HepG2 (cell line): ENCODE measurements around the gene EPHA10. TPM values are rescaled to one million over a fixed set of nuclear protein-coding genes. Genes with fewer than 3 reads are reported as not detected.

Experiments used
- ATAC-seq: fragments of 200-7000 bp; cut with Tn5 transposase; 3 replicates; pipeline ENCODE4 v1.9.1; 2020; ENCODE audit warnings: mild to moderate bottlenecking, moderate library complexity
- BruUV-seq: library from RNA; stranded (reverse); fragments of 400-500 nt; replicated peaks from 2 replicates; lab custom pipeline; 2021; lab: Mats Ljungman, UMichigan
- CTCF ChIA-PET: fragments of 300-600 bp; formaldehyde crosslinking; extraction: SDS; loops from one replicate; lab custom pipeline; 2021; ENCODE audit warnings: low total read pairs, inconsistent platforms, low intra/inter-chr PET ratio; lab: Yijun Ruan, JAX
- POLR2A ChIA-PET: fragments of 350-600 bp; sonication (Branson Sonifier 250); formaldehyde crosslinking; loops from one replicate; lab custom pipeline; 2020; ENCODE audit warnings: antibody characterized with exemption, inconsistent platforms; lab: Yijun Ruan, JAX
- DNase-seq: peaks from one replicate; pipeline ENCODE4 v3.0.0-alpha.2; 2015; ENCODE audit warnings: low spot score
- FAIRE-seq: peaks from 3 replicates; lab custom pipeline; 2011; peaks lifted over from hg19 to GRCh38; lab: Jason Lieb, UNC
- H2AFZ ChIP-seq: one replicate; pipeline ENCODE4 v1.6.1; 2011; ENCODE audit warnings: low read length, inconsistent platforms
- H3K27ac ChIP-seq: fragments of 300-600 bp; 3 replicates; pipeline ENCODE4 v1.8.0; 2011; ENCODE audit warnings: mixed run types, mild to moderate bottlenecking, mixed read lengths, low read length, inconsistent platforms; ENCODE audit not compliant: insufficient read depth; ENCODE audit errors: extremely low read length
- H3K27me3 ChIP-seq, 2 experiments: fragments of 200-600 bp in 1 of 2; 2 replicates in 1 of 2; 3 replicates in 1 of 2; pipeline versions ENCODE4 v1.6.0 to v1.8.0; 2011; ENCODE audit warnings: low read length in 2 of 2, mild to moderate bottlenecking in 2 of 2, moderate library complexity in 2 of 2, inconsistent platforms in 1 of 2; ENCODE audit not compliant: insufficient read depth in 2 of 2, control insufficient read depth in 1 of 2
- H3K36me3 ChIP-seq, 2 experiments: fragments of 200-600 bp in 1 of 2; replicated peaks in 1 of 2; 2 replicates in 1 of 2; 3 replicates in 1 of 2; pipeline versions ENCODE4 v1.5.1 to v1.8.0; 2011; ENCODE audit warnings: low read length in 2 of 2, inconsistent platforms in 1 of 2; ENCODE audit not compliant: insufficient read depth in 2 of 2, control insufficient read depth in 1 of 2
- H3K4me1 ChIP-seq: 2 replicates; pipeline ENCODE4 v1.5.1; 2012; ENCODE audit warnings: low read length, inconsistent platforms; ENCODE audit not compliant: insufficient read depth
- H3K4me2 ChIP-seq: 2 replicates; pipeline ENCODE4 v1.6.0; 2011; ENCODE audit warnings: low read depth, low read length, inconsistent platforms
- H3K4me3 ChIP-seq, 3 experiments: fragments of 200-600 bp in 1 of 3; sonication (generic), shearing (Covaris generic) in 1 of 3; replicated peaks in 1 of 3; 2 replicates each; pipeline ENCODE4 v1.5.1; 2011 to 2016; ENCODE audit warnings: low read length in 3 of 3, inconsistent platforms in 2 of 3, low read depth in 2 of 3, mild to moderate bottlenecking in 2 of 3, control low read depth in 1 of 3, mixed read lengths in 1 of 3; ENCODE audit not compliant: insufficient read depth in 1 of 3
- H3K79me2 ChIP-seq: one replicate; pipeline ENCODE4 v1.6.1; 2011; ENCODE audit warnings: low read length, inconsistent platforms; ENCODE audit not compliant: insufficient read depth
- H3K9ac ChIP-seq: 2 replicates; pipeline ENCODE4 v1.6.0; 2011; ENCODE audit warnings: mild to moderate bottlenecking, low read depth, low read length, inconsistent platforms; ENCODE audit not compliant: insufficient read depth
- H3K9me3 ChIP-seq: 2 replicates; pipeline ENCODE4 v1.5.1; 2012; ENCODE audit warnings: mild to moderate bottlenecking, low read length
- H4K20me1 ChIP-seq: 2 replicates; pipeline ENCODE4 v1.6.0; 2011; ENCODE audit warnings: inconsistent platforms, mild to moderate bottlenecking, low read length, moderate library complexity; ENCODE audit not compliant: insufficient read depth
- FOXC1 ChIP-seq: sonication (generic); formaldehyde crosslinking; IDR thresholded peaks from 2 replicates; pipeline ENCODE4 v1.8.0; 2022; ENCODE audit warnings: mild to moderate bottlenecking, missing genetic modification reagents, borderline replicate concordance
- HNF4G ChIP-seq, 2 experiments: sonication (generic) in 1 of 2; formaldehyde crosslinking in 1 of 2; IDR thresholded peaks; 2 replicates each; pipeline versions ENCODE4 v1.4.0 to v1.6.1; 2011 to 2020; ENCODE audit warnings: borderline replicate concordance in 2 of 2, low read depth in 2 of 2, mild to moderate bottlenecking in 2 of 2, low read length in 1 of 2, missing genetic modification reagents in 1 of 2, moderate library complexity in 1 of 2
- NCOA5 ChIP-seq: sonication (generic); formaldehyde crosslinking; IDR thresholded peaks from 2 replicates; pipeline ENCODE4 v1.4.0; 2020; ENCODE audit warnings: missing genetic modification reagents
- TRIM24 ChIP-seq: sonication (generic); formaldehyde crosslinking; IDR thresholded peaks from 2 replicates; pipeline ENCODE4 v1.8.0; 2022; ENCODE audit warnings: mild to moderate bottlenecking, missing genetic modification reagents
- ZNF761 ChIP-seq: sonication (generic); formaldehyde crosslinking; conservative IDR thresholded peaks from 2 replicates; pipeline ENCODE4 v1.4.0; 2020; ENCODE audit warnings: mild to moderate bottlenecking, missing genetic modification reagents
- ZSCAN25 ChIP-seq: sonication (generic); formaldehyde crosslinking; IDR thresholded peaks from 2 replicates; pipeline ENCODE4 v1.8.0; 2022; ENCODE audit warnings: mild to moderate bottlenecking, missing genetic modification reagents
- WGBS: methylation state at CpG from one replicate; pipeline ENCODE4 v1.1.6; 2017; ENCODE audit warnings: low lambda C conversion rate; 5-methylcytosine and 5-hydroxymethylcytosine counted together
- in situ Hi-C: cut with HindIII; loops from 2 replicates; pipeline ENCODE4 v1.10.0; 2017; ENCODE audit warnings: low pct_unique_long_range_greater_than_20kb; ENCODE audit not compliant: extremely low pct_ligation_motif_present
- intact Hi-C: fragments of 100-400 bp; cut with micrococcal nuclease; formaldehyde crosslinking; loops from one replicate; pipeline ENCODE4 v1.10.0; 2022; ENCODE audit not compliant: unreplicated experiment
- polyA plus RNA-seq, 8 experiments: library from polyadenylated mRNA; depleted of rRNA in 3 of 8; stranded (reverse) in 7 of 8; unstranded in 1 of 8; fragments of >200 nt; fragmentation: Illumina TruSeq in 4 of 8; extraction: Trizol in 4 of 8; gene quantifications; 2 replicates each; pipeline versions ENCODE4 v1.2.1 to v1.2.3, GENCODE V29; 2011 to 2016; ENCODE audit warnings: low read depth in 4 of 8, missing spikeins in 1 of 8, mixed read lengths in 1 of 8; ENCODE audit not compliant: insufficient read depth in 1 of 8
- total RNA-seq, 5 experiments: library from RNA; depleted of rRNA; stranded (reverse); fragments of >200 nt; fragmentation: Illumina TruSeq; extraction: Trizol; gene quantifications; 2 replicates each; pipeline ENCODE4 v1.2.3, GENCODE V29; 2016; ENCODE audit warnings: low read depth in 1 of 5
- TF ChIP-seq, protein P1 (sequence below): IDR thresholded peaks from 2 replicates; pipeline ENCODE4 v1.6.1; 2016; ENCODE audit warnings: low read depth, borderline replicate concordance
- TF ChIP-seq, protein P2 (sequence below): sonication (generic); formaldehyde crosslinking; IDR thresholded peaks from 2 replicates; pipeline ENCODE4 v1.5.1; 2020; ENCODE audit warnings: mild to moderate bottlenecking, missing genetic modification reagents, moderate library complexity

The EPHA10 gene
- total and polyA plus RNA-seq, 2 of the 13 experiments (the other 11 are each of a cell fraction or from before 2014, with no cell fraction given), result 0.11 to 0.58 TPM

DNA sequence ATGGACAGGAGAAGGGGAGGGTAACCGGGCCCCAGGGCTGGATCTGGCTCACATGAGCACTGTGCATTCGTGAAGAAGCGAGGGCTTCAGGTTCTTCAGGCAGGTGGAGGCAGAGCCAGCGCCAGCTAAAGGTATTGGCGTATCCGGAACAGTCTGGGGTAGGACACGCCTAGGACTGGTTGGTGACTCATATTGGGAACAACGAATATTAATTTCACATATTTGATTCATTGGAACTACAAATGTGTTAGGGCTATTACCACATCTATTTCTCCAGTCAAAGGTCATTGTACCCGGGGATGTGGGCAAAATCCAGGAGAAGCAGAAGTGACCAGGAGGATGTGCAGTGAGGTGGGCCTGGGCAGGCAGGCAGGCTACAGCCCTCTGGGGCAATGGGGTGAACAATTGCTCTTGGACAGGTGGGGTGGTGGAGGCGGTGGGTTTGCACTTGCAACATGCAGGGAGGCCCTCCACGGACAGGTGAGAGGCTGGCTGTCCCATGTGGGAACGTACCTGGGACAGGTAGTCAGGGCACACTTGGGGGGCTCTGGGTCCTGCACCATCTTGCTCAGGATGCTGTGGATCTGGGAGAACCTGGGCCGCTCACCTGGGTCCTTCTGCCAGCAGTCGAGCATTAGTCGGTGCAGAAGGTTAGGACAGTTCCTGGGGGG lies 45.9 kb downstream of the EPHA10 start:
- CTCF ChIA-PET, result no interaction called here
- Histone ChIP-seq H3K4me3 (peak overlapping the region in 1 of 3 experiments; percentile 40; a peak in 1 of 6 replicates), H3K36me3 (no peaks in the 10 kb centered on the region), H3K9me3 (no peaks in the 10 kb centered on the region), H3K4me1 (peaks cover 70% of the 10 kb centered on the region), H3K27me3 (peaks cover 5 to 15% of the 10 kb centered on the region in 2 experiments; a peak in 4 of 5 replicates)
- POLR2A ChIA-PET, result interaction anchor here (1.7 kb wide), 1 partner anchor 29 kb away, joined by 4 read pairs; a partner anchor contains a TSS
- FAIRE-seq (no peak), DNase-seq (no peak)
- no peak for TF ChIP-seq ZSCAN25 (CRISPR knock-in tag)
- no peak for TF ChIP-seq NCOA5 (CRISPR knock-in tag)
- TF ChIP-seq FOXC1 (CRISPR knock-in tag), result no peak
- TF ChIP-seq, protein P1, sequence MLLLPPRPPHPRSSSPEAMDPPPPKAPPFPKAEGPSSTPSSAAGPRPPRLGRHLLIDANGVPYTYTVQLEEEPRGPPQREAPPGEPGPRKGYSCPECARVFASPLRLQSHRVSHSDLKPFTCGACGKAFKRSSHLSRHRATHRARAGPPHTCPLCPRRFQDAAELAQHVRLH (CRISPR knock-in tag), result no peak
- TF ChIP-seq TRIM24 (CRISPR knock-in tag), result no peak
- TF ChIP-seq, protein P2, sequence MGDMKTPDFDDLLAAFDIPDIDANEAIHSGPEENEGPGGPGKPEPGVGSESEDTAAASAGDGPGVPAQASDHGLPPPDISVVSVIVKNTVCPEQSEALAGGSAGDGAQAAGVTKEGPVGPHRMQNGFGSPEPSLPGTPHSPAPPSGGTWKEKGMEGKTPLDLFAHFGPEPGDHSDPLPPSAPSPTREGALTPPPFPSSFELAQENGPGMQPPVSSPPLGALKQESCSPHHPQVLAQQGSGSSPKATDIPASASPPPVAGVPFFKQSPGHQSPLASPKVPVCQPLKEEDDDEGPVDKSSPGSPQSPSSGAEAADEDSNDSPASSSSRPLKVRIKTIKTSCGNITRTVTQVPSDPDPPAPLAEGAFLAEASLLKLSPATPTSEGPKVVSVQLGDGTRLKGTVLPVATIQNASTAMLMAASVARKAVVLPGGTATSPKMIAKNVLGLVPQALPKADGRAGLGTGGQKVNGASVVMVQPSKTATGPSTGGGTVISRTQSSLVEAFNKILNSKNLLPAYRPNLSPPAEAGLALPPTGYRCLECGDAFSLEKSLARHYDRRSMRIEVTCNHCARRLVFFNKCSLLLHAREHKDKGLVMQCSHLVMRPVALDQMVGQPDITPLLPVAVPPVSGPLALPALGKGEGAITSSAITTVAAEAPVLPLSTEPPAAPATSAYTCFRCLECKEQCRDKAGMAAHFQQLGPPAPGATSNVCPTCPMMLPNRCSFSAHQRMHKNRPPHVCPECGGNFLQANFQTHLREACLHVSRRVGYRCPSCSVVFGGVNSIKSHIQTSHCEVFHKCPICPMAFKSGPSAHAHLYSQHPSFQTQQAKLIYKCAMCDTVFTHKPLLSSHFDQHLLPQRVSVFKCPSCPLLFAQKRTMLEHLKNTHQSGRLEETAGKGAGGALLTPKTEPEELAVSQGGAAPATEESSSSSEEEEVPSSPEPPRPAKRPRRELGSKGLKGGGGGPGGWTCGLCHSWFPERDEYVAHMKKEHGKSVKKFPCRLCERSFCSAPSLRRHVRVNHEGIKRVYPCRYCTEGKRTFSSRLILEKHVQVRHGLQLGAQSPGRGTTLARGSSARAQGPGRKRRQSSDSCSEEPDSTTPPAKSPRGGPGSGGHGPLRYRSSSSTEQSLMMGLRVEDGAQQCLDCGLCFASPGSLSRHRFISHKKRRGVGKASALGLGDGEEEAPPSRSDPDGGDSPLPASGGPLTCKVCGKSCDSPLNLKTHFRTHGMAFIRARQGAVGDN (CRISPR knock-in tag), result peak; percentile 47; the same call in 1 of the 2 replicates
- TF ChIP-seq HNF4G (IDR thresholded peaks at IDR 0.05; ENCODE audit: borderline replicate concordance, low read depth, low read length), result no peak
- TF ChIP-seq HNF4G (CRISPR knock-in tag; IDR thresholded peaks at IDR 0.05; ENCODE audit: borderline replicate concordance, low read depth), result no peak
- TF ChIP-seq ZNF761 (CRISPR knock-in tag), result no peak
- TF ChIP-seq, all 625 proteins: peak for 1
- Histone ChIP-seq H3K9ac (no peak overlapping the region), H3K79me2 (no peaks in the 10 kb centered on the region), H3K4me2 (peak overlapping the region; percentile 52), H3K27ac (no peak overlapping the region), H4K20me1 (no peaks in the 10 kb centered on the region), H2AFZ (no peak overlapping the region)
- BruUV-seq, result no TSS peak
- in situ Hi-C loops (no loop called here), intact Hi-C loops (no loop called here)
- no peak; the same call in 2 of the 3 replicates for ATAC-seq
- 56% methylated on average over 11 of the region's 15 CpGs for WGBS
